Tibial artery (tissue), 4 donors: ENCODE measurements around the gene ISL1.

ENCODE experiments used
- DNase-seq, 2 donors: peaks; one replicate each; pipeline ENCODE4 v3.0.0-alpha.2; 2019
- H3K27ac ChIP-seq, 2 donors: fragments of 200-600 bp; sonication (generic) in 1 of 2; 1 replicate in 1 of 2; 2 replicates in 1 of 2; pipeline ENCODE4 v1.5.1; 2018 to 2019; ENCODE audit warnings: mild to moderate bottlenecking in 1 of 2
- H3K27me3 ChIP-seq, 2 donors: fragments of 200-600 bp; sonication (generic) in 1 of 2; one replicate each; pipeline versions ENCODE4 v1.5.1 to v1.6.0; 2016 to 2019
- H3K36me3 ChIP-seq, 3 donors: fragments of 200-600 bp; sonication (generic) in 2 of 3; one replicate each; pipeline ENCODE4 v1.5.1; 2016 to 2019; ENCODE audit warnings: mild to moderate bottlenecking in 2 of 3
- H3K4me1 ChIP-seq, 4 donors: fragments of 200-600 bp; sonication (generic) in 2 of 4; 1 replicate in 3 of 4; 2 replicates in 1 of 4; pipeline ENCODE4 v1.5.1; 2016 to 2019
- H3K4me3 ChIP-seq, 2 donors: fragments of 200-600 bp; sonication (generic) in 1 of 2; 1 replicate in 1 of 2; 2 replicates in 1 of 2; pipeline ENCODE4 v1.5.1; 2018 to 2019; ENCODE audit warnings: mild to moderate bottlenecking in 2 of 2
- H3K9me3 ChIP-seq, 3 donors: fragments of 200-600 bp; sonication (generic) in 1 of 3; one replicate each; pipeline ENCODE4 v1.5.1; 2016 to 2019
- intact Hi-C: fragments of 100-400 bp; cut with DNase I; formaldehyde crosslinking; loops from one replicate; pipeline ENCODE4 v1.15.0; 2023; ENCODE audit warnings: low total_unique reads
- TF ChIP-seq, protein P1 (sequence below), 2 experiments: fragments of 200-600 bp in 1 of 2; fragments of 450-650 bp in 1 of 2; IDR thresholded peaks; one replicate each; pipeline ENCODE4 v1.5.1; 2017 to 2019; ENCODE audit warnings: antibody characterized with exemption in 2 of 2, mild to moderate bottlenecking in 1 of 2, moderate library complexity in 1 of 2

Gene ISL1

GRCh38 chr5:51382521-51383130 lies 622 bp upstream of the ISL1 start:
- H3K4me3 ChIP-seq: peak overlapping the region; percentile 38 to 53
- no peaks in the 10 kb centered on the region for H3K9me3 ChIP-seq
- H3K36me3 ChIP-seq: no peaks in the 10 kb centered on the region
- H3K27me3 ChIP-seq: peaks cover 0 to 91% of the 10 kb centered on the region in 2 donors
- no peak for DNase-seq
- intact Hi-C loops: no loop called here
- TF ChIP-seq, protein P1, sequence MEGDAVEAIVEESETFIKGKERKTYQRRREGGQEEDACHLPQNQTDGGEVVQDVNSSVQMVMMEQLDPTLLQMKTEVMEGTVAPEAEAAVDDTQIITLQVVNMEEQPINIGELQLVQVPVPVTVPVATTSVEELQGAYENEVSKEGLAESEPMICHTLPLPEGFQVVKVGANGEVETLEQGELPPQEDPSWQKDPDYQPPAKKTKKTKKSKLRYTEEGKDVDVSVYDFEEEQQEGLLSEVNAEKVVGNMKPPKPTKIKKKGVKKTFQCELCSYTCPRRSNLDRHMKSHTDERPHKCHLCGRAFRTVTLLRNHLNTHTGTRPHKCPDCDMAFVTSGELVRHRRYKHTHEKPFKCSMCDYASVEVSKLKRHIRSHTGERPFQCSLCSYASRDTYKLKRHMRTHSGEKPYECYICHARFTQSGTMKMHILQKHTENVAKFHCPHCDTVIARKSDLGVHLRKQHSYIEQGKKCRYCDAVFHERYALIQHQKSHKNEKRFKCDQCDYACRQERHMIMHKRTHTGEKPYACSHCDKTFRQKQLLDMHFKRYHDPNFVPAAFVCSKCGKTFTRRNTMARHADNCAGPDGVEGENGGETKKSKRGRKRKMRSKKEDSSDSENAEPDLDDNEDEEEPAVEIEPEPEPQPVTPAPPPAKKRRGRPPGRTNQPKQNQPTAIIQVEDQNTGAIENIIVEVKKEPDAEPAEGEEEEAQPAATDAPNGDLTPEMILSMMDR (IDR thresholded peaks at IDR 0.05): no peak
- H3K4me1 ChIP-seq: peaks cover 0 to 44% (median 20%) of the 10 kb centered on the region in 4 donors
- H3K27ac ChIP-seq: no peak overlapping the region

DNA sequence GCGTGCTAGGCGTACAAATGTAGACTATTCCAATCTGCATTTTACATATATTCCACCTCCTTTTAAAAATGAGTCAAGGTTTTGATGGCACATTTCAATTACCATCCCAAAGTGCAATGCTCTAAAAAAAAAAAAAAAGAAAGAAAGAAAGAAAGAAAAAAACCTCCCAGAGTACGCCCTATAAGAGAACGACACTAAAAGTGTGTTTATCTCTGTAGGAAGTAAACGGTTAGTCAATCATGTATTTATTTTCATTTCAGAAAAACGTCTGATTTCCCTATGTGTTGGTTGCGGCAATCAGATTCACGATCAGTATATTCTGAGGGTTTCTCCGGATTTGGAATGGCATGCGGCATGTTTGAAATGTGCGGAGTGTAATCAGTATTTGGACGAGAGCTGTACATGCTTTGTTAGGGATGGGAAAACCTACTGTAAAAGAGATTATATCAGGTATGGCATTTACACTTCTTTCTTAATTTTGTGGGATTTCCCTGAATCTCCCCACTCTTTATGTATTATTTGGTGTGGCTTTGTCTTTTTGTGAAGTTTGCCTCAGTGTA lies 1.1 kb downstream of the ISL1 start:
- H3K36me3 ChIP-seq: no peaks in the 10 kb centered on the region
- no peak overlapping the region for H3K4me3 ChIP-seq
- intact Hi-C loops: no loop called here
- TF ChIP-seq, protein P1 (IDR thresholded peaks at IDR 0.05): no peak
- H3K4me1 ChIP-seq: peaks cover 0 to 45% (median 26%) of the 10 kb centered on the region in 4 donors
- no peak for DNase-seq
- no peaks in the 10 kb centered on the region for H3K9me3 ChIP-seq
- H3K27me3 ChIP-seq: peaks cover 0 to 91% of the 10 kb centered on the region in 2 donors
- no peak overlapping the region for H3K27ac ChIP-seq

- Histone ChIP-seq H3K4me1 (peaks cover 0 to 54% (median 32%) of the 10 kb centered on the region in 4 donors), H3K36me3 (no peaks in the 10 kb centered on the region), H3K27ac (no peak overlapping the region), H3K4me3 (no peak overlapping the region), H3K9me3 (no peaks in the 10 kb centered on the region), H3K27me3 (peaks cover 0 to 91% of the 10 kb centered on the region in 2 donors)
- TF ChIP-seq, protein P1 (IDR thresholded peaks at IDR 0.05): no peak
- intact Hi-C loops: no loop called here
- DNase-seq: no peak
Measured at GRCh38 chr5:51385216-51385615, 2.0 kb downstream of the ISL1 start.

- Histone ChIP-seq H3K4me1 (peaks cover 0 to 49% (median 32%) of the 10 kb centered on the region in 4 donors), H3K36me3 (no peaks in the 10 kb centered on the region), H3K27ac (no peak overlapping the region), H3K4me3 (peak overlapping the region in 1 of 2 donors; percentile 16), H3K9me3 (no peaks in the 10 kb centered on the region), H3K27me3 (peaks cover 0 to 85% of the 10 kb centered on the region in 2 donors)
- intact Hi-C loops: no loop called here
- DNase-seq: no peak
- TF ChIP-seq, protein P1 (IDR thresholded peaks at IDR 0.05): no peak
Measured at GRCh38 chr5:51386916-51387883, 4.0 kb downstream of the ISL1 start.

- Histone ChIP-seq H3K27me3 (peaks cover 0 to 83% of the 10 kb centered on the region in 2 donors), H3K4me3 (no peak overlapping the region), H3K27ac (no peak overlapping the region), H3K9me3 (no peaks in the 10 kb centered on the region), H3K36me3 (no peaks in the 10 kb centered on the region), H3K4me1 (peaks cover 0 to 42% (median 25%) of the 10 kb centered on the region in 4 donors)
- no peak for DNase-seq
- intact Hi-C loops: no loop called here
- TF ChIP-seq, protein P1 (IDR thresholded peaks at IDR 0.05): no peak
Measured at GRCh38 chr5:51387884-51388275, 4.6 kb downstream of the ISL1 start.
